ENCODE results near the gene MSRB3.

Gene MSRB3

GRCh38 chr12:65505386-65506121 lies 227.1 kb downstream of the MSRB3 start:
- Histone ChIP-seq H3K4me2 (ENCODE audit: low read depth, low read length, poor library complexity, severe bottlenecking) (no peak overlapping the region), H3K27me3 (ENCODE audit: low read length) (no peaks in the 10 kb centered on the region), H3K36me3 (ENCODE audit: low read length) (no peaks in the 10 kb centered on the region), H3K4me3 (ENCODE audit: insufficient read depth, low read length, poor library complexity, severe bottlenecking) (no peak overlapping the region), H3K9me2 (replicated peaks; ENCODE audit: insufficient read depth, low read length) (no peaks in the 10 kb centered on the region), H3K27ac (ENCODE audit: low read depth, low read length) (no peak overlapping the region), H3K9ac (ENCODE audit: low read length) (no peak overlapping the region), H3K79me2 (ENCODE audit: insufficient read depth, low read length) (no peaks in the 10 kb centered on the region), H2AFZ (ENCODE audit: low read depth, low read length, severe bottlenecking) (no peak overlapping the region), H3K9me3 (ENCODE audit: insufficient read depth, low read length) (no peaks in the 10 kb centered on the region), H4K20me1 (ENCODE audit: low read depth, low read length) (no peaks in the 10 kb centered on the region), H3F3A (ENCODE audit: insufficient read depth) (no peaks in the 10 kb centered on the region)
- TF ChIP-seq CTCF (IDR thresholded peaks at IDR 0.05; ENCODE audit: insufficient read depth, low read length, poor library complexity, severe bottlenecking) (no peak), EZH2phosphoT487 (conservative IDR thresholded peaks at IDR 0.05; ENCODE audit: low read length) (no peak)

- no peak overlapping the region for H2AFZ ChIP-seq (ENCODE audit: low read depth, low read length, severe bottlenecking)
- no peaks in the 10 kb centered on the region for H3K36me3 ChIP-seq (ENCODE audit: low read length)
- TF ChIP-seq CTCF (IDR thresholded peaks at IDR 0.05; ENCODE audit: insufficient read depth, low read length, poor library complexity, severe bottlenecking) (no peak), EZH2phosphoT487 (conservative IDR thresholded peaks at IDR 0.05; ENCODE audit: low read length) (no peak)
- H3K4me3 ChIP-seq (ENCODE audit: insufficient read depth, low read length, poor library complexity, severe bottlenecking): no peak overlapping the region
- no peaks in the 10 kb centered on the region for H3K27me3 ChIP-seq (ENCODE audit: low read length)
- H3K9me2 ChIP-seq (replicated peaks; ENCODE audit: insufficient read depth, low read length): no peaks in the 10 kb centered on the region
- H3F3A ChIP-seq (ENCODE audit: insufficient read depth): no peaks in the 10 kb centered on the region
- H3K9ac ChIP-seq (ENCODE audit: low read length): no peak overlapping the region
- no peaks in the 10 kb centered on the region for H4K20me1 ChIP-seq (ENCODE audit: low read depth, low read length)
- H3K79me2 ChIP-seq (ENCODE audit: insufficient read depth, low read length): no peaks in the 10 kb centered on the region
- H3K9me3 ChIP-seq (ENCODE audit: insufficient read depth, low read length): no peaks in the 10 kb centered on the region
- H3K27ac ChIP-seq (ENCODE audit: low read depth, low read length): no peak overlapping the region
- no peak overlapping the region for H3K4me2 ChIP-seq (ENCODE audit: low read depth, low read length, poor library complexity, severe bottlenecking)
Measured at GRCh38 chr12:65508276-65509035, 230.0 kb downstream of the MSRB3 start.

GRCh38 chr12:65510007-65510406 lies 231.5 kb downstream of the MSRB3 start:
- Histone ChIP-seq H3K79me2 (ENCODE audit: insufficient read depth, low read length) (no peaks in the 10 kb centered on the region), H4K20me1 (ENCODE audit: low read depth, low read length) (no peaks in the 10 kb centered on the region), H3K9ac (ENCODE audit: low read length) (no peak overlapping the region), H3K27me3 (ENCODE audit: low read length) (no peaks in the 10 kb centered on the region), H3K9me3 (ENCODE audit: insufficient read depth, low read length) (no peaks in the 10 kb centered on the region), H3K9me2 (replicated peaks; ENCODE audit: insufficient read depth, low read length) (no peaks in the 10 kb centered on the region), H3F3A (ENCODE audit: insufficient read depth) (no peaks in the 10 kb centered on the region), H2AFZ (ENCODE audit: low read depth, low read length, severe bottlenecking) (no peak overlapping the region), H3K4me3 (ENCODE audit: insufficient read depth, low read length, poor library complexity, severe bottlenecking) (no peak overlapping the region), H3K27ac (ENCODE audit: low read depth, low read length) (no peak overlapping the region), H3K4me2 (ENCODE audit: low read depth, low read length, poor library complexity, severe bottlenecking) (no peak overlapping the region), H3K36me3 (ENCODE audit: low read length) (no peaks in the 10 kb centered on the region)
- TF ChIP-seq CTCF (IDR thresholded peaks at IDR 0.05; ENCODE audit: insufficient read depth, low read length, poor library complexity, severe bottlenecking): no peak
- TF ChIP-seq EZH2phosphoT487 (conservative IDR thresholded peaks at IDR 0.05; ENCODE audit: low read length): no peak
